Progenitor cell of endocrine pancreas (in vitro differentiated cells): ENCODE measurements around the gene KCNQ1OT1. TPM values are rescaled to one million over a fixed set of nuclear protein-coding genes. Genes with fewer than 3 reads are reported as not detected.

ENCODE experiments used
- DNase-seq: peaks from one replicate; pipeline ENCODE4 v3.0.0; 2021; ENCODE audit warnings: low spot score; ENCODE audit not compliant: unreplicated experiment
- H3K27ac Mint-ChIP-seq: 2 replicates; pipeline ENCODE4 v1.8.0; 2021; ENCODE audit warnings: mild to moderate bottlenecking, moderate library complexity, mixed read lengths
- H3K27me3 Mint-ChIP-seq: 2 replicates; pipeline ENCODE4 v1.8.0; 2021; ENCODE audit warnings: mixed read lengths
- H3K36me3 Mint-ChIP-seq: 2 replicates; pipeline ENCODE4 v1.8.0; 2022; ENCODE audit warnings: mixed read lengths; ENCODE audit not compliant: insufficient read depth
- H3K4me1 Mint-ChIP-seq: 2 replicates; pipeline ENCODE4 v1.8.0; 2021; ENCODE audit warnings: low read depth, mixed read lengths
- H3K4me3 Mint-ChIP-seq: 2 replicates; pipeline ENCODE4 v1.8.0; 2021; ENCODE audit warnings: low read depth, mild to moderate bottlenecking, moderate library complexity, mixed read lengths
- H3K9me3 Mint-ChIP-seq: 2 replicates; pipeline ENCODE4 v1.8.0; 2021; ENCODE audit warnings: low read depth, mixed read lengths
- CTCF ChIP-seq: fragments of 200-600 bp; sonication (generic); IDR thresholded peaks from one replicate; pipeline ENCODE4 v1.5.0; 2021; ENCODE audit warnings: antibody characterized with exemption, mild to moderate bottlenecking; ENCODE audit not compliant: unreplicated experiment
- total RNA-seq: library from RNA; stranded (reverse); gene quantifications from 2 replicates; pipeline ENCODE4 v1.2.1, GENCODE V29; 2021

Gene KCNQ1OT1
- total RNA-seq, 1 donor from 2014 or later: 18.0 TPM

GRCh38 chr11:2685051-2685450 lies 14.7 kb downstream of the KCNQ1OT1 start:
- no peaks in the 10 kb centered on the region for H3K9me3 Mint-ChIP-seq

DNA sequence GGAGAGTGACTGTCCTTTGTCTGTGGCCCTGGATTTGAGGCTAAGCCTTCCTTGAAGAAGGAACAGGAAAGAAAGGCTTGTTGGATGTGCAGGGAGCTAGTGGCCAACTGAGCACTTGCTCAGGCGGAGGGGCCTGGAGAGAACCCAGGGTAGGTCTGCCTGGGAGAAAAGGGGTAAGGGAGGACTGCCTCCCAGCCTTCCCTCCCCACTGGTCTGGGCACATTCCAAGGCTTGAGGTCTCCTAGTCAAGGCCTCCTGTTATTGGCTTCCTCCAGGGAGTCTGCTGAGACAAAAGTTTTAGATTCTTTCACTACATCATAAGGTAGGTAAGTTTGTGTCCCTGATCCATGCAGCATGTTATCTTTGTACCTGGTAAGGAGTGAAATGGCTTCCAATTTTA lies 15.2 kb downstream of the KCNQ1OT1 start:
- peak overlapping the region; percentile 16 for H3K27ac Mint-ChIP-seq
- no peaks in the 10 kb centered on the region for H3K36me3 Mint-ChIP-seq
- DNase-seq: no peak
- no peaks in the 10 kb centered on the region for H3K9me3 Mint-ChIP-seq
- no peaks in the 10 kb centered on the region for H3K27me3 Mint-ChIP-seq
- H3K4me1 Mint-ChIP-seq: peaks cover 31% of the 10 kb centered on the region
- no peak for TF ChIP-seq CTCF
- H3K4me3 Mint-ChIP-seq: no peak overlapping the region

More at GRCh38 chr11:2685051-2685450, 14.7 kb downstream of the KCNQ1OT1 start:
- peaks cover 1% of the 10 kb centered on the region for H3K36me3 Mint-ChIP-seq
- no peak for TF ChIP-seq CTCF
- H3K4me1 Mint-ChIP-seq: peaks cover 34% of the 10 kb centered on the region
- no peak for DNase-seq
- H3K27ac Mint-ChIP-seq: no peak overlapping the region
- no peak overlapping the region for H3K4me3 Mint-ChIP-seq
- no peaks in the 10 kb centered on the region for H3K27me3 Mint-ChIP-seq

GRCh38 chr11:2683806-2684205 lies 16.0 kb downstream of the KCNQ1OT1 start:
- Mint-ChIP-seq H3K4me1 (peaks cover 27% of the 10 kb centered on the region), H3K27ac (no peak overlapping the region), H3K9me3 (no peaks in the 10 kb centered on the region), H3K36me3 (no peaks in the 10 kb centered on the region), H3K27me3 (no peaks in the 10 kb centered on the region), H3K4me3 (no peak overlapping the region)
- TF ChIP-seq CTCF: no peak
- DNase-seq: no peak

- H3K4me1 Mint-ChIP-seq: peaks cover 33% of the 10 kb centered on the region
Observed at GRCh38 chr11:2681408-2682145, 18.2 kb downstream of the KCNQ1OT1 start.

More at GRCh38 chr11:2681408-2682145, 18.2 kb downstream of the KCNQ1OT1 start:
- H3K36me3 Mint-ChIP-seq: no peaks in the 10 kb centered on the region
- no peak overlapping the region for H3K4me3 Mint-ChIP-seq
- DNase-seq: no peak
- TF ChIP-seq CTCF: no peak
- no peaks in the 10 kb centered on the region for H3K9me3 Mint-ChIP-seq
- no peak overlapping the region for H3K27ac Mint-ChIP-seq
- no peaks in the 10 kb centered on the region for H3K27me3 Mint-ChIP-seq
